Measurements from ENCODE around the gene USP32. TPM values are rescaled to one million over a fixed set of nuclear protein-coding genes. Genes with fewer than 3 reads are reported as not detected.

USP32 gene
- total RNA-seq, 1 experiment from 2014 or later, result 73.5 TPM

- peaks cover 2% of the 10 kb centered on the region; the same call in 1 of the 2 replicates for H3K79me2 ChIP-seq (ENCODE audit: insufficient read depth, low read length)
- no peak overlapping the region for H3K9ac ChIP-seq (ENCODE audit: extremely low read depth, insufficient read length, low read length)
- no peak overlapping the region for H2BK12ac ChIP-seq (ENCODE audit: insufficient read length, low read depth, low read length)
- TF ChIP-seq CTCF (conservative IDR thresholded peaks at IDR 0.05), result no peak
- no peak overlapping the region for H3K56ac ChIP-seq (ENCODE audit: insufficient read length, low read depth, low read length)
- H2BK20ac ChIP-seq (ENCODE audit: low read depth, low read length, poor library complexity, severe bottlenecking), result no peak overlapping the region
- peaks cover 6% of the 10 kb centered on the region for H3K79me1 ChIP-seq (ENCODE audit: insufficient read depth, low read depth, low read length, poor library complexity, severe bottlenecking)
- no peak overlapping the region for H4K91ac ChIP-seq (ENCODE audit: insufficient read length, low read depth, low read length)
- H2AK5ac ChIP-seq (ENCODE audit: insufficient read length, low read length), result no peak overlapping the region
- H2AFZ ChIP-seq (ENCODE audit: low read length), result no peak overlapping the region
- H4K8ac ChIP-seq (replicated peaks; ENCODE audit: insufficient read length, low read depth, low read length), result no peak overlapping the region
- H3K4me1 ChIP-seq (ENCODE audit: insufficient read depth, low read length), result no peaks in the 10 kb centered on the region
- Mint-ChIP-seq H3K36me3 (ENCODE audit: insufficient read depth in 1 of 3, low read depth in 3 of 3) (0 out of 7 replicates have a peak, but pooled peaks cover 0 to 2% (median 0%) of the 10 kb centered on the region in 3 experiments), H3K9me3 (no peaks in the 10 kb centered on the region), H3K27me3 (ENCODE audit: low read depth) (no peaks in the 10 kb centered on the region), H3K4me3 (no peak overlapping the region), H3K4me1 (peaks cover 15 to 19% of the 10 kb centered on the region in 2 experiments), H3K27ac (no peak overlapping the region; a peak in 1 of 7 replicates)
- H3K9me3 ChIP-seq (ENCODE audit: control insufficient read depth, low read depth, low read length), result no peaks in the 10 kb centered on the region
- no peak overlapping the region for H3K14ac ChIP-seq (ENCODE audit: insufficient read depth, low read length)
- H2BK120ac ChIP-seq (ENCODE audit: low read depth, low read length, poor library complexity, severe bottlenecking), result no peak overlapping the region
- no peak overlapping the region for H3K4ac ChIP-seq (ENCODE audit: low read depth, low read length)
- no peak overlapping the region for H3K23ac ChIP-seq (ENCODE audit: insufficient read length, low read depth, low read length)
- H3K23me2 ChIP-seq (ENCODE audit: insufficient read length, low read depth, low read length, poor library complexity, severe bottlenecking), result no peaks in the 10 kb centered on the region
- no peak overlapping the region for H3K4me2 ChIP-seq (ENCODE audit: insufficient read depth, insufficient read length, low read length)
- no peak overlapping the region for H2BK5ac ChIP-seq (ENCODE audit: insufficient read length, low read length)
- H3K27me3 ChIP-seq (ENCODE audit: insufficient read depth, low read length), result no peaks in the 10 kb centered on the region
- H3T11ph ChIP-seq (ENCODE audit: low read length), result no peak overlapping the region
- WGBS (ENCODE audit: extremely low coverage, insufficient read length, low lambda C conversion rate), result no CpG with 5 or more reads among the region's 1 CpG
- no peaks in the 10 kb centered on the region for H4K20me1 ChIP-seq (ENCODE audit: control insufficient read depth, insufficient read depth, insufficient read length)
- no peak overlapping the region for H4K5ac ChIP-seq (ENCODE audit: insufficient read length, low read depth, low read length)
- DNase-seq, result no peak
- H3K27ac ChIP-seq (ENCODE audit: insufficient read length, low read depth, low read length), result no peak overlapping the region
- no peak overlapping the region for H3K18ac ChIP-seq (ENCODE audit: insufficient read length, low read depth, low read length)
- H2BK15ac ChIP-seq (ENCODE audit: low read depth, low read length), result no peak overlapping the region
Observed at GRCh38 chr17:60301649-60302048, 90.3 kb downstream of the USP32 start.
